ENCODE measurements around the gene CRACR2B. TPM values are rescaled to one million over a fixed set of nuclear protein-coding genes. Genes with fewer than 3 reads are reported as not detected.

CRACR2B gene
- total and polyA plus RNA-seq, 2 of the 13 experiments (the other 11 are each of a cell fraction or from before 2014, with no cell fraction given): 14.9 to 21.0 TPM

- TF ChIP-seq THAP8 (CRISPR knock-in tag; IDR thresholded peaks at IDR 0.05; ENCODE audit: borderline replicate concordance) (no peak), TFAP4 (IDR thresholded peaks at IDR 0.05; ENCODE audit: borderline replicate concordance, low read depth) (peak; percentile 56; the same call in 1 of the 2 replicates), ZBTB37 (CRISPR knock-in tag; IDR thresholded peaks at IDR 0.05) (no peak), SSRP1 (CRISPR knock-in tag; IDR thresholded peaks at IDR 0.05) (no peak), TEF (CRISPR knock-in tag; IDR thresholded peaks at IDR 0.05) (no peak), ZNF850 (CRISPR knock-in tag; conservative IDR thresholded peaks at IDR 0.05) (no peak), MXI1 (IDR thresholded peaks at IDR 0.05; ENCODE audit: borderline replicate concordance, low read depth, low read length) (peak; percentile 52; the same call in 1 of the 3 replicates), ZNF577 (CRISPR knock-in tag; IDR thresholded peaks at IDR 0.05; ENCODE audit: borderline replicate concordance, low read depth) (no peak), GABPB1 (CRISPR knock-in tag; IDR thresholded peaks at IDR 0.05) (peak; percentile 37; the same call in 1 of the 2 replicates), POLR2A (IDR thresholded peaks at IDR 0.05; ENCODE audit: insufficient read depth in 1 of 2, low read depth in 2 of 2, low read length in 2 of 2) (no peak), ZNF552 (CRISPR knock-in tag; IDR thresholded peaks at IDR 0.05; ENCODE audit: borderline replicate concordance) (no peak), ZNF563 (CRISPR knock-in tag; IDR thresholded peaks at IDR 0.05) (no peak), RARA (CRISPR knock-in tag; IDR thresholded peaks at IDR 0.05) (no peak), SMARCC2 (IDR thresholded peaks at IDR 0.05) (no peak), SMAD1 (CRISPR knock-in tag; IDR thresholded peaks at IDR 0.05; ENCODE audit: borderline replicate concordance, low read depth) (no peak), E2F5 (CRISPR knock-in tag; conservative IDR thresholded peaks at IDR 0.05) (no peak), ATF1 (CRISPR knock-in tag; IDR thresholded peaks at IDR 0.05) (no peak), ZNF274 (CRISPR knock-in tag; IDR thresholded peaks at IDR 0.05) (peak; percentile 87), FOXO1 (CRISPR knock-in tag; IDR thresholded peaks at IDR 0.05) (no peak), SMC3 (IDR thresholded peaks at IDR 0.05; ENCODE audit: low read length) (no peak), ZFP36L1 (CRISPR knock-in tag; IDR thresholded peaks at IDR 0.05) (no peak)
- TF ChIP-seq, protein P1, sequence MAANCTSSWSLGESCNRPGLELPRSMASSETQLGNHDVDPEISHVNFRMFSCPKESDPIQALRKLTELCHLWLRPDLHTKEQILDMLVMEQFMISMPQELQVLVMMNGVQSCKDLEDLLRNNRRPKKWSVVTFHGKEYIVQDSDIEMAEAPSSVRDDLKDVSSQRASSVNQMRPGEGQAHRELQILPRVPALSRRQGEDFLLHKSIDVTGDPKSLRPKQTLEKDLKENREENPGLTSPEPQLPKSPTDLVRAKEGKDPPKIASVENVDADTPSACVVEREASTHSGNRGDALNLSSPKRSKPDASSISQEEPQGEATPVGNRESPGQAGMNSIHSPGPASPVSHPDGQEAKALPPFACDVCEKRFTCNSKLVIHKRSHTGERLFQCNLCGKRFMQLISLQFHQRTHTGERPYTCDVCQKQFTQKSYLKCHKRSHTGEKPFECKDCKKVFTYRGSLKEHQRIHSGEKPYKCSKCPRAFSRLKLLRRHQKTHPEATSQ (CRISPR knock-in tag; IDR thresholded peaks at IDR 0.05; ENCODE audit: borderline replicate concordance): no peak
These were observed 2.8 kb downstream of the CRACR2B start (continued) for GRCh38 chr11:830295-831117.

All from HepG2 (cell line).